Caco-2 (cell line): ENCODE data around the gene TNFRSF18. TPM values are rescaled to one million over a fixed set of nuclear protein-coding genes. Genes with fewer than 3 reads are reported as not detected.
A peak's percentile ranks its signal among the peaks of the same experiment; 100 is the strongest.

Experiments used
- BruUV-seq: library from RNA; stranded (reverse); fragments of 400-500 nt; replicated peaks from 2 replicates; lab custom pipeline; 2021; lab: Mats Ljungman, UMichigan
- CTCF ChIA-PET: fragments of 300-600 bp; sonication (Branson Sonifier 250); formaldehyde crosslinking; loops from one replicate; lab custom pipeline; 2022; ENCODE audit warnings: antibody characterized with exemption; lab: Charles Lee
- POLR2A ChIA-PET: fragments of 300-600 bp; sonication (Branson Sonifier 250); formaldehyde crosslinking; loops from one replicate; lab custom pipeline; 2022; ENCODE audit warnings: antibody characterized with exemption; lab: Charles Lee
- DNase-seq, 2 experiments: peaks; one replicate each; pipeline versions ENCODE4 v3.0.0 to v3.0.0-alpha.2; 2020 to 2022
- H3K27me3 ChIP-seq: replicated peaks from 2 replicates; pipeline ENCODE4 v1.6.0; 2011; ENCODE audit warnings: low read length; ENCODE audit not compliant: control insufficient read depth, insufficient read depth
- H3K36me3 ChIP-seq: 2 replicates; pipeline ENCODE4 v1.5.1; 2011; ENCODE audit warnings: low read length; ENCODE audit not compliant: control insufficient read depth, insufficient read depth
- H3K4me1 ChIP-seq: fragments of 250-450 bp; sonication (Bioruptor Pico); 2 replicates; pipeline ENCODE4 v1.5.1; 2020; ENCODE audit warnings: mild to moderate bottlenecking
- H3K4me3 ChIP-seq: 2 replicates; pipeline ENCODE4 v1.5.1; 2011; ENCODE audit warnings: low read depth, mild to moderate bottlenecking, control low read depth, low read length
- H3K9me3 ChIP-seq: fragments of 250-450 bp; sonication (Bioruptor Pico); 2 replicates; pipeline ENCODE4 v1.5.1; 2020; ENCODE audit warnings: mild to moderate bottlenecking, moderate library complexity
- H3K27ac Mint-ChIP-seq: one replicate; pipeline ENCODE4 v1.8.0; 2022; ENCODE audit warnings: mixed read lengths; ENCODE audit not compliant: unreplicated experiment
- H3K27me3 Mint-ChIP-seq: one replicate; pipeline ENCODE4 v1.8.0; 2022; ENCODE audit warnings: mixed read lengths; ENCODE audit not compliant: insufficient read depth, unreplicated experiment
- H3K36me3 Mint-ChIP-seq: one replicate; pipeline ENCODE4 v1.8.0; 2022; ENCODE audit warnings: mild to moderate bottlenecking, mixed read lengths; ENCODE audit not compliant: insufficient read depth, unreplicated experiment
- H3K4me1 Mint-ChIP-seq: one replicate; pipeline ENCODE4 v1.8.0; 2022; ENCODE audit warnings: low read depth, mixed read lengths; ENCODE audit not compliant: unreplicated experiment
- H3K4me3 Mint-ChIP-seq: one replicate; pipeline ENCODE4 v1.8.0; 2022; ENCODE audit warnings: mild to moderate bottlenecking, moderate library complexity, mixed read lengths; ENCODE audit not compliant: unreplicated experiment
- H3K9me3 Mint-ChIP-seq: one replicate; pipeline ENCODE4 v1.8.0; 2022; ENCODE audit warnings: mixed read lengths; ENCODE audit not compliant: unreplicated experiment
- intact Hi-C: fragments of 100-400 bp; cut with micrococcal nuclease; formaldehyde crosslinking; loops from one replicate; pipeline ENCODE4 v1.10.0; 2022; ENCODE audit not compliant: unreplicated experiment
- total RNA-seq: library from RNA; stranded (reverse); gene quantifications from 2 replicates; pipeline ENCODE4 v1.2.3, GENCODE V29; 2022
- TF ChIP-seq, protein P1 (sequence below), 2 experiments: fragments of 200-600 bp in 1 of 2; IDR thresholded peaks; 1 replicate in 1 of 2; 2 replicates in 1 of 2; pipeline versions ENCODE4 v1.5.1 to v1.8.0; 2011 to 2022; ENCODE audit warnings: antibody characterized with exemption in 1 of 2, control low read depth in 1 of 2, inconsistent platforms in 1 of 2, low read depth in 1 of 2, low read length in 1 of 2, mild to moderate bottlenecking in 1 of 2, moderate library complexity in 1 of 2; ENCODE audit not compliant: insufficient read depth in 1 of 2, severe bottlenecking in 1 of 2, unreplicated experiment in 1 of 2

TNFRSF18 gene
- total RNA-seq, 1 experiment from 2014 or later: not detected

DNA sequence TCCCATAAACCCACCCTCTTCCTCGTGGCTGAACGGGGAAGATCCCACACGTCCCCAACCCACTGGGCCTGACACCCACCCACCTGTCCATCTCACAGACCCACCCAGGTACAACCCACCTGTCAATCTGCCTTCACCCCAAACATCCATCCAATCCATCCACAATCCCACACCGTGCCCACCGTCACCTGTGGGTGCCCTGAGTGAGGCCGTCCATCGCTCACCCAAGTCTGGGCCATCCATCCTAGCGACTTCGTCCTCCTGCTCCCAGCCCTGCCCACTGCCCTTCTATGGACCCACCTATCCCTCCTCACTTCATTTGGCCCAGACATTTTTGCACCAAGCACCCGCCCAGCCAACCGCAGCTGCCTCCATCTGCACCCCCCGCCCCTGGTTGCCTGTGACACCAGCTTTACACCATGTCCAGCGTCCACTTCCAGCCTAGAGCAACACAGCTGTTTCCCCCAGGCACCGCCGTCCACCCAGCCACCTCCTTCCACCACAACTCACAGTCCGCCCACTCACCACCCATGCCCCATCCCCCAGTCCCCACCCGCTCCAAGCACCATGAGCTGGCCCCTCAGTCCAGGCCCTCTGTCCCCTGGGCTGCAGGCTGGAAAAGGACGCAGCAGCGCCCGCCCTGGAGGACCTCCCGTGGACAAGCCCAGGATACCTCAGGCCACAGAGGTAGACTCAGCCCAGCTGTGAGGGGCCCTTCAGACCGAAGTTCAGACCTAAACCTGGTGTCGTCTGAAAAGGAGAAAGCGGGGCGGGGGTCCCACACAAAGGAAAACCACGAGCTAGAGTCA, 25.1 kb downstream of the TNFRSF18 start:
- H3K4me1 ChIP-seq: peaks cover 5% of the 10 kb centered on the region
- Mint-ChIP-seq H3K36me3 (no peaks in the 10 kb centered on the region), H3K27ac (no peak overlapping the region), H3K9me3 (no peaks in the 10 kb centered on the region), H3K27me3 (no peaks in the 10 kb centered on the region), H3K4me1 (peaks cover 7% of the 10 kb centered on the region), H3K4me3 (no peak overlapping the region)
- ChIA-PET CTCF (no interaction called here), POLR2A (no interaction called here)
- no peaks in the 10 kb centered on the region for H3K9me3 ChIP-seq
- no TSS peak for BruUV-seq
- DNase-seq: peak in 1 of 2 experiments; percentile 24
- no peak overlapping the region for H3K4me3 ChIP-seq
- H3K27me3 ChIP-seq: no peaks in the 10 kb centered on the region
- no peaks in the 10 kb centered on the region for H3K36me3 ChIP-seq
- intact Hi-C loops: no loop called here
- TF ChIP-seq, protein P1, sequence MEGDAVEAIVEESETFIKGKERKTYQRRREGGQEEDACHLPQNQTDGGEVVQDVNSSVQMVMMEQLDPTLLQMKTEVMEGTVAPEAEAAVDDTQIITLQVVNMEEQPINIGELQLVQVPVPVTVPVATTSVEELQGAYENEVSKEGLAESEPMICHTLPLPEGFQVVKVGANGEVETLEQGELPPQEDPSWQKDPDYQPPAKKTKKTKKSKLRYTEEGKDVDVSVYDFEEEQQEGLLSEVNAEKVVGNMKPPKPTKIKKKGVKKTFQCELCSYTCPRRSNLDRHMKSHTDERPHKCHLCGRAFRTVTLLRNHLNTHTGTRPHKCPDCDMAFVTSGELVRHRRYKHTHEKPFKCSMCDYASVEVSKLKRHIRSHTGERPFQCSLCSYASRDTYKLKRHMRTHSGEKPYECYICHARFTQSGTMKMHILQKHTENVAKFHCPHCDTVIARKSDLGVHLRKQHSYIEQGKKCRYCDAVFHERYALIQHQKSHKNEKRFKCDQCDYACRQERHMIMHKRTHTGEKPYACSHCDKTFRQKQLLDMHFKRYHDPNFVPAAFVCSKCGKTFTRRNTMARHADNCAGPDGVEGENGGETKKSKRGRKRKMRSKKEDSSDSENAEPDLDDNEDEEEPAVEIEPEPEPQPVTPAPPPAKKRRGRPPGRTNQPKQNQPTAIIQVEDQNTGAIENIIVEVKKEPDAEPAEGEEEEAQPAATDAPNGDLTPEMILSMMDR (IDR thresholded peaks at IDR 0.05; ENCODE audit: insufficient read depth in 1 of 2, low read depth in 1 of 2, low read length in 1 of 2, severe bottlenecking in 1 of 2, unreplicated experiment in 1 of 2): no peak

DNA sequence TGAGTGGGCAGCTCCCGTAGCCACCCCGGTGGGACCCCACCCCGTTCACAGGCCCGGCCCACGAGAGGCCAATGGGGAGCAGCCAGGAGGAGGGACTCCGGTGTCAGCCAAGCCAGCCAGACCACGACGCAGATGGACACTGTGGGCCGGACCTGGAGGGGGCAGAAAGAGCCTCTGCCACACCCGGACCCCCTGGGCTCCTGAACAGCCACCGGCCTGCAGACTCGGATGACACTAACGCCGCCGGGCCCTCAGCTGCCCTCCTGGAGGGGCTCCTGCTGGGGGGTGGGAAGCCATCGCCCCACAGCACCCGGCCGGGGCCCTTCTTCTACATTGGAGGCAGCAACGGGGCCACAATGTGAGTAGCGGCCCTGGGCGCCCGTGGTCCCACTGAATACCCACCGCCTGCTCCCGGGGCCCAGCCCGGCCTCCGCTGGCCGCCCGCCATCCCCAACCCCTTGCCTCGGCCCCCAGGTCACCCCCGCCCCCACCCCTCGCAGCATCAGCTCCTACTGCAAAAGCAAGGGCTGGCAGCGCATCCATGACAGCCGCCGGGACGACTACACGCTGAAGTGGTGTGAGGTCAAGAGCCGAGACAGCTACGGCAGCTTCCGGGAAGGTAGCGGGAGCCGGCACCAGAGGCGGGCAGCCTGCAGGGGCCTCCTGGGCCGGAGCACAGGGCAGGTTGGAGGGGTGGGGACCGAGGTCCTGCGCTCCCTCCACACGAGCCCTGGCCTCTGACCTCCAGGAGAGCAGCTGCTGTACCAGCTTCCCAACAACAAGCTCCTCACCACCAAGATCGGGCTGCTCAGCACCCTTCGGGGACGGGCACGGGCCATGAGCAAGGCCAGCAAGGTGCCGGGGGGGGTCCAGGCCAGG, 26.2 kb downstream of the TNFRSF18 start:
- TF ChIP-seq, protein P1 (IDR thresholded peaks at IDR 0.05; ENCODE audit: insufficient read depth in 1 of 2, low read depth in 1 of 2, low read length in 1 of 2, severe bottlenecking in 1 of 2, unreplicated experiment in 1 of 2): no peak
- Histone ChIP-seq H3K4me1 (peaks cover 6% of the 10 kb centered on the region), H3K4me3 (no peak overlapping the region), H3K27me3 (no peaks in the 10 kb centered on the region), H3K36me3 (no peaks in the 10 kb centered on the region), H3K9me3 (no peaks in the 10 kb centered on the region)
- intact Hi-C loops: no loop called here
- Mint-ChIP-seq H3K4me1 (peaks cover 7% of the 10 kb centered on the region), H3K9me3 (no peaks in the 10 kb centered on the region), H3K36me3 (no peaks in the 10 kb centered on the region), H3K27me3 (no peaks in the 10 kb centered on the region), H3K27ac (no peak overlapping the region), H3K4me3 (no peak overlapping the region)
- DNase-seq: peak in 1 of 2 experiments; percentile 23
- CTCF ChIA-PET: interaction anchor here (0.6 kb wide), 1 partner anchor 196 kb away, joined by 6 read pairs; no protein-coding TSS in a partner anchor
- BruUV-seq: no TSS peak
- POLR2A ChIA-PET: no interaction called here

DNA sequence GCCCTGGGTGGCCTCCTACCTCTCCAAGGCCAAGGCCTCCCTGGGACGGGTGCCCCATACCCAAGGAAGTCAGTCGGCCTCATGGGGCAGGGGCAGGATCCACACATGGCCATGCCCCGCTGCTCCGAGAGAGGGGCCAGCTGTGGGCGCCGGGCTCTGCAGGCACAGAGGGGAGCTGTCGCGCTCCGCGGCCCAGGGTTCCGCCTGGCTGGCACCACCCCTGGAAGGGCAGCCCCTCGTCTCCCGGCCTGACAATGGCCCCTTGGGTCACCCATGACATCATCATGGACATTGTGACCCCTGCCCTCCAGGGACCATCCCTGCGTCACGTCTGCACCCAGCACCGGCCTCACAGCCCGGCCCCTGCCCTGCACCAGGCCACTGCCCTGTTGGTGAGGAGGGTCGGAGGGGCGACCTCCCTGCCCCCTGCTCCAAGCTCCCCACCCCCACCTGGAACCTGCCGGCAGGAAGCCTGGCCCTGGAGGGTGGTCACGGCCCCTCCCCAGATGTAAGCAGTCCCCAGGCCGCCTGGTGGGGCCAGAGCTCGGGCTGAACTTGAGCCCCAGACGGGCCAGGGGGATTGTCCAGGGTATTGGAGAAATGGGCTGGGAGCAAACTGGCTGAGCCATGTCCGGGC, 26.9 kb downstream of the TNFRSF18 start:
- ChIA-PET POLR2A (no interaction called here), CTCF (interaction anchor here (0.6 kb wide), 1 partner anchor 196 kb away, joined by 6 read pairs; no protein-coding TSS in a partner anchor)
- TF ChIP-seq, protein P1 (IDR thresholded peaks at IDR 0.05; ENCODE audit: insufficient read depth in 1 of 2, low read depth in 1 of 2, low read length in 1 of 2, severe bottlenecking in 1 of 2, unreplicated experiment in 1 of 2): no peak
- DNase-seq: peak in 1 of 2 experiments; percentile 23
- no TSS peak for BruUV-seq
- no peaks in the 10 kb centered on the region for H3K9me3 Mint-ChIP-seq
- Histone ChIP-seq H3K4me3 (no peak overlapping the region), H3K27me3 (no peaks in the 10 kb centered on the region), H3K4me1 (peaks cover 6% of the 10 kb centered on the region), H3K36me3 (no peaks in the 10 kb centered on the region), H3K9me3 (no peaks in the 10 kb centered on the region)
- no peak overlapping the region for H3K27ac Mint-ChIP-seq
- H3K4me3 Mint-ChIP-seq: no peak overlapping the region
- H3K36me3 Mint-ChIP-seq: no peaks in the 10 kb centered on the region
- H3K4me1 Mint-ChIP-seq: peaks cover 7% of the 10 kb centered on the region
- intact Hi-C loops: no loop called here
- H3K27me3 Mint-ChIP-seq: no peaks in the 10 kb centered on the region
